ENCODE measurements around the gene RHEB. TPM values are rescaled to one million over a fixed set of nuclear protein-coding genes. Genes with fewer than 3 reads are reported as not detected.

RHEB gene
- total and polyA plus RNA-seq, 4 experiments from 2014 or later: 40.8 to 83.2 (median 64.1) TPM

- Histone ChIP-seq H3K4me1 (ENCODE audit: insufficient read depth, low read length) (peaks cover 8% of the 10 kb centered on the region), H3K36me3 (ENCODE audit: insufficient read depth, low read length) (peaks cover 50% of the 10 kb centered on the region), H3K9me3 (ENCODE audit: control insufficient read depth in 1 of 2, low read length in 2 of 2) (no peaks in the 10 kb centered on the region), H3K27ac (ENCODE audit: low read depth, low read length) (no peak overlapping the region), H3K27me3 (ENCODE audit: insufficient read depth, low read length) (no peaks in the 10 kb centered on the region), H3K4me3 (ENCODE audit: low read length in 2 of 2) (no peak overlapping the region)
- CTCF ChIA-PET (ENCODE audit: partially characterized antibody): interaction anchor here (0.6 kb wide), 1 partner anchor 1589 kb away, joined by 3 read pairs; no protein-coding TSS in a partner anchor
- POLR2A ChIA-PET (ENCODE audit: partially characterized antibody): no interaction called here
- Mint-ChIP-seq H3K4me1 (peaks cover 17 to 39% (median 26%) of the 10 kb centered on the region in 4 donors), H3K9me3 (no peaks in the 10 kb centered on the region), H3K36me3 (peaks cover 53 to 84% of the 10 kb centered on the region in 2 donors), H3K4me3 (no peak overlapping the region), H3K27ac (peak overlapping the region in 1 of 7 donors; percentile 87), H3K27me3 (no peaks in the 10 kb centered on the region)
- DNase-seq: no peak
- intact Hi-C loops (cut with micrococcal nuclease): no loop called here
These were observed 33.6 kb downstream of the RHEB start for GRCh38 chr7:151486074-151486473.

GRCh38 chr7:151484971-151485707, 34.6 kb downstream of the RHEB start:
- Mint-ChIP-seq H3K4me3 (no peak overlapping the region), H3K27me3 (no peaks in the 10 kb centered on the region), H3K9me3 (no peaks in the 10 kb centered on the region), H3K36me3 (peaks cover 50 to 80% of the 10 kb centered on the region in 2 donors), H3K27ac (peak overlapping the region in 1 of 7 donors; percentile 72), H3K4me1 (peaks cover 14 to 35% (median 26%) of the 10 kb centered on the region in 4 donors)
- Histone ChIP-seq H3K27me3 (ENCODE audit: insufficient read depth, low read length) (no peaks in the 10 kb centered on the region), H3K36me3 (ENCODE audit: insufficient read depth, low read length) (peaks cover 46% of the 10 kb centered on the region), H3K27ac (ENCODE audit: low read depth, low read length) (no peak overlapping the region), H3K9me3 (ENCODE audit: control insufficient read depth in 1 of 2, low read length in 2 of 2) (no peaks in the 10 kb centered on the region), H3K4me3 (ENCODE audit: low read length in 2 of 2) (no peak overlapping the region), H3K4me1 (ENCODE audit: insufficient read depth, low read length) (peaks cover 8% of the 10 kb centered on the region)
- CTCF ChIA-PET (ENCODE audit: partially characterized antibody): interaction anchor here (1.3 kb wide), 2 partner anchors 13 to 117 kb away, joined by 3 to 4 read pairs; no protein-coding TSS in a partner anchor
- intact Hi-C loops (cut with micrococcal nuclease): loop anchor here (5.0 kb wide), 1 partner anchor 32 kb away; the partner anchor contains the start of gene RHEB
- POLR2A ChIA-PET (ENCODE audit: partially characterized antibody): no interaction called here
- DNase-seq: no peak

- Histone ChIP-seq H3K4me1 (ENCODE audit: insufficient read depth, low read length) (peaks cover 8% of the 10 kb centered on the region), H3K9me3 (ENCODE audit: control insufficient read depth in 1 of 2, low read length in 2 of 2) (no peaks in the 10 kb centered on the region), H3K4me3 (ENCODE audit: low read length in 2 of 2) (no peak overlapping the region), H3K36me3 (ENCODE audit: insufficient read depth, low read length) (peaks cover 33% of the 10 kb centered on the region), H3K27ac (ENCODE audit: low read depth, low read length) (no peak overlapping the region), H3K27me3 (ENCODE audit: insufficient read depth, low read length) (no peaks in the 10 kb centered on the region)
- Mint-ChIP-seq H3K4me1 (peaks cover 17 to 41% (median 30%) of the 10 kb centered on the region in 4 donors), H3K9me3 (no peaks in the 10 kb centered on the region), H3K27me3 (no peaks in the 10 kb centered on the region), H3K36me3 (peaks cover 46 to 75% of the 10 kb centered on the region in 2 donors), H3K4me3 (no peak overlapping the region), H3K27ac (peak overlapping the region in 2 of 7 donors; percentile 0 to 53)
- intact Hi-C loops (cut with micrococcal nuclease): loop anchor here (5.0 kb wide), 1 partner anchor 34 kb away; the partner anchor contains the start of gene RHEB
- no peak for DNase-seq
- POLR2A ChIA-PET (ENCODE audit: partially characterized antibody): no interaction called here
- CTCF ChIA-PET (ENCODE audit: partially characterized antibody): no interaction called here
These were observed 36.0 kb downstream of the RHEB start for GRCh38 chr7:151483711-151483983.

- H3K4me1 Mint-ChIP-seq: peaks cover 17 to 41% (median 30%) of the 10 kb centered on the region in 4 donors
These were observed 36.6 kb downstream of the RHEB start for GRCh38 chr7:151482883-151483710.

GRCh38 chr7:151481650-151482505, 37.8 kb downstream of the RHEB start:
- Mint-ChIP-seq H3K27ac (peak overlapping the region in 2 of 7 donors; percentile 47 to 86), H3K4me1 (peaks cover 17 to 43% (median 33%) of the 10 kb centered on the region in 4 donors), H3K9me3 (no peaks in the 10 kb centered on the region), H3K4me3 (no peak overlapping the region), H3K36me3 (peaks cover 45 to 68% of the 10 kb centered on the region in 2 donors), H3K27me3 (no peaks in the 10 kb centered on the region)
- intact Hi-C loops (cut with micrococcal nuclease): loop anchor here (5.0 kb wide), 1 partner anchor 35 kb away; the partner anchor contains the start of gene RHEB
- no peak for DNase-seq
- H3K36me3 ChIP-seq (ENCODE audit: insufficient read depth, low read length): peaks cover 29% of the 10 kb centered on the region
- no peaks in the 10 kb centered on the region for H3K27me3 ChIP-seq (ENCODE audit: insufficient read depth, low read length)
- no peak overlapping the region for H3K4me3 ChIP-seq (ENCODE audit: low read length in 2 of 2)
- POLR2A ChIA-PET (ENCODE audit: partially characterized antibody): no interaction called here
- CTCF ChIA-PET (ENCODE audit: partially characterized antibody): interaction anchor here (1.2 kb wide), 1 partner anchor 178 kb away, joined by 3 read pairs; no protein-coding TSS in a partner anchor
- peaks cover 8% of the 10 kb centered on the region for H3K4me1 ChIP-seq (ENCODE audit: insufficient read depth, low read length)
- H3K9me3 ChIP-seq (ENCODE audit: control insufficient read depth in 1 of 2, low read length in 2 of 2): no peaks in the 10 kb centered on the region
- H3K27ac ChIP-seq (ENCODE audit: low read depth, low read length): no peak overlapping the region

More at GRCh38 chr7:151482883-151483710, 36.6 kb downstream of the RHEB start:
- CTCF ChIA-PET (ENCODE audit: partially characterized antibody): no interaction called here
- Histone ChIP-seq H3K27ac (ENCODE audit: low read depth, low read length) (no peak overlapping the region), H3K9me3 (ENCODE audit: control insufficient read depth in 1 of 2, low read length in 2 of 2) (no peaks in the 10 kb centered on the region), H3K4me1 (ENCODE audit: insufficient read depth, low read length) (peaks cover 8% of the 10 kb centered on the region), H3K4me3 (ENCODE audit: low read length in 2 of 2) (no peak overlapping the region), H3K27me3 (ENCODE audit: insufficient read depth, low read length) (no peaks in the 10 kb centered on the region), H3K36me3 (ENCODE audit: insufficient read depth, low read length) (peaks cover 32% of the 10 kb centered on the region)
- POLR2A ChIA-PET (ENCODE audit: partially characterized antibody): no interaction called here
- DNase-seq: no peak
- Mint-ChIP-seq H3K27me3 (no peaks in the 10 kb centered on the region), H3K9me3 (no peaks in the 10 kb centered on the region), H3K27ac (peak overlapping the region in 6 of 7 donors; percentile 0 to 85 (median 40)), H3K4me3 (peak overlapping the region in 1 of 8 donors; percentile 11), H3K36me3 (peaks cover 45 to 69% of the 10 kb centered on the region in 2 donors)
- intact Hi-C loops (cut with micrococcal nuclease): loop anchor here (5.0 kb wide), 1 partner anchor 34 kb away; the partner anchor contains the start of gene RHEB

GRCh38 chr7:151477867-151478266, 41.8 kb downstream of the RHEB start:
- H3K27ac ChIP-seq (ENCODE audit: low read depth, low read length): no peak overlapping the region
- H3K4me1 Mint-ChIP-seq: peaks cover 19 to 50% (median 27%) of the 10 kb centered on the region in 4 donors
- no peaks in the 10 kb centered on the region for H3K9me3 ChIP-seq (ENCODE audit: control insufficient read depth in 1 of 2, low read length in 2 of 2)
- H3K27me3 Mint-ChIP-seq: no peaks in the 10 kb centered on the region
- H3K36me3 Mint-ChIP-seq: peaks cover 31 to 55% of the 10 kb centered on the region in 2 donors
- no peak overlapping the region for H3K27ac Mint-ChIP-seq
- CTCF ChIA-PET (ENCODE audit: partially characterized antibody): no interaction called here
- H3K4me3 Mint-ChIP-seq: no peak overlapping the region
- intact Hi-C loops (cut with micrococcal nuclease): no loop called here
- H3K36me3 ChIP-seq (ENCODE audit: insufficient read depth, low read length): peaks cover 12% of the 10 kb centered on the region
- H3K4me1 ChIP-seq (ENCODE audit: insufficient read depth, low read length): peaks cover 14% of the 10 kb centered on the region
- no peak overlapping the region for H3K4me3 ChIP-seq (ENCODE audit: low read length in 2 of 2)
- DNase-seq: no peak
- H3K27me3 ChIP-seq (ENCODE audit: insufficient read depth, low read length): no peaks in the 10 kb centered on the region
- POLR2A ChIA-PET (ENCODE audit: partially characterized antibody): no interaction called here
- H3K9me3 Mint-ChIP-seq: no peaks in the 10 kb centered on the region

Data from CD4-positive, alpha-beta memory T cell (primary cell).